WERI-Rb-1 (cell line): ENCODE results near the gene PRKCA.

Experiments
- DNase-seq: peaks from one replicate; pipeline ENCODE4 v3.0.0-alpha.2; 2020
- H3K27ac ChIP-seq: fragments of 250-450 bp; sonication (Bioruptor Pico); 2 replicates; pipeline ENCODE4 v1.5.1; 2020; ENCODE audit warnings: mild to moderate bottlenecking, moderate library complexity
- H3K27me3 ChIP-seq: fragments of 250-450 bp; sonication (Bioruptor Pico); 2 replicates; pipeline ENCODE4 v1.5.1; 2021; ENCODE audit warnings: mild to moderate bottlenecking, low read depth, moderate library complexity; ENCODE audit not compliant: insufficient read depth, severe bottlenecking
- H3K36me3 ChIP-seq: fragments of 250-450 bp; sonication (Bioruptor Pico); 2 replicates; pipeline ENCODE4 v1.5.1; 2020; ENCODE audit warnings: mild to moderate bottlenecking, moderate library complexity
- H3K4me3 ChIP-seq: 2 replicates; pipeline ENCODE4 v1.5.1; 2011; ENCODE audit warnings: low read depth, mild to moderate bottlenecking, control low read depth, low read length
- H3K9me3 ChIP-seq: fragments of 250-450 bp; sonication (Bioruptor Pico); 2 replicates; pipeline ENCODE4 v1.5.1; 2021; ENCODE audit warnings: mild to moderate bottlenecking, moderate library complexity; ENCODE audit not compliant: severe bottlenecking
- CTCF ChIP-seq: IDR thresholded peaks from 2 replicates; pipeline ENCODE4 v1.5.1; 2011; ENCODE audit warnings: low read depth, mild to moderate bottlenecking, control low read depth, inconsistent platforms, low read length

PRKCA gene

DNA sequence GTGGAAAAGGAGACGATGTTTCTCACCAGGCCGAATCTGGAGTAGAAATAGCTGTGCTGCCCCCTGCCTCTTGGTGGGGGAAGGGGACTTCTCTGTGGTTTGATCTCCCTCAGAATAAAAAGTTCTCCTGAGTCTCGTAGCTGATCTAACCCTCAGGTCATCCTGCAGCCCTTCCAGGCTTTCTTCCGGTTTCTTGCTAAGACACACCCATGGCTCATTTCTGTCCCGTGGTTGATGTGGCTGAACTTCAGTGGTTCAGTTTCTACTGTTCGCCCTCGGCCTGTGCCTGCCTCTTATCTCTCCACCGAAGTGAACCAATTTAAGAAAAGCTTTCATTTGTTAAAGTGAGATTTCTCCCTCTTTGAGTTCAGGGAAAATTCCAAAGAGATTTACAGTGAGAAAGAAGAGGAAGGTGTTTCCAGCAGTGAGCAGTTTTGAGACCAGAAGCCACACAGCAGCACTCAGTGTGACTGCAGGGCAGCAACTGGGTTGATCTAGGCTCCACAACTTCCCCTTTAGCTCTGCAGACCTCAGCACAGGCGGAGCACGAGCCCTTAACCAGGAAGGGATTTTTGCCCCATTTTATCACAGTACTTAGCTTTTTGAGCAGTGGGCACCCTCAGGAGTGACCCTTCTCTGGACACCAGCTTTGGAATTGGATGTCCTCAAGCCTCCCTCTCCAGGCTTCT lies 497.6 kb downstream of the PRKCA start:
- Histone ChIP-seq H3K4me3 (no peak overlapping the region), H3K9me3 (peaks cover 3% of the 10 kb centered on the region), H3K27me3 (no peaks in the 10 kb centered on the region), H3K36me3 (no peaks in the 10 kb centered on the region; the same call in 1 of the 2 replicates), H3K27ac (no peak overlapping the region)
- no peak for TF ChIP-seq CTCF
- no peak for DNase-seq

DNA sequence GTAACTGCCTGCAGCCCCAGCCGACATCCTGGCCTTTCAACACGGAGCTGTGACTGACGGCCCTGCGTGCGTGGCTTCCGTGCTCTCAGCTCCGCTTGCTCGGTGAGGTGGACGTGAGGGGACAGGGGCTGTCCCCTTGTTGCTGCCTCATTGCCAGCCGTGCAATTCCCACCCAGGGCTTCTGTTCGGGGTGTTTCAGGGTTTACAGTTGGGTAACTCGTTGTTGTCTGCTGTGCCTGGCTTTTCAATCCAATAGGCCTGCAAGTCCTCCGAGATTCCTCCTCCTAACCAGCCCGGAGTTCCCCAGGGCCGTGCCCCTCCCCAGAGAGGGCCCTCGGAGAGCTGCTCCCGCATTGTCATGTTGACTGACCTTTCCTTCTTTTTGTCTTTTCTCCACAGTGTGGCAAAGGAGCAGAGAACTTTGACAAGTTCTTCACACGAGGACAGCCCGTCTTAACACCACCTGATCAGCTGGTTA lies 501.1 kb downstream of the PRKCA start:
- Histone ChIP-seq H3K4me3 (no peak overlapping the region), H3K27me3 (no peaks in the 10 kb centered on the region), H3K36me3 (no peaks in the 10 kb centered on the region), H3K9me3 (no peaks in the 10 kb centered on the region), H3K27ac (no peak overlapping the region)
- TF ChIP-seq CTCF: no peak
- no peak for DNase-seq

DNA sequence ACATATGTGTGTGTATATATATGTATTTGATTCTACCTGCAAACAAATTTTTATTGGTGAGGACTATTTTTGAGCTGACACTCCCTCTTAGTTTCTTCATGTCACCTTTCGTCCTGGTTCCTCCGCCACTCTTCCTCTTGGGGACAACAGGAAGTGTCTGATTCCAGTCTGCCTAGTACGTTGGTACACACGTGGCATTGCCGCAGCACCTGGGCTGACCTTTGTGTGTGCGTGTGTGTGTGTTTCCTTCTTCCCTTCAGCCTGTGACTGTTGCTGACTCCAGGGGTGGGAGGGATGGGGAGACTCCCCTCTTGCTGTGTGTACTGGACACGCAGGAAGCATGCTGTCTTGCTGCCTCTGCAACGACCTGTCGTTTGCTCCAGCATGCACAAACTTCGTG lies 503.2 kb downstream of the PRKCA start:
- DNase-seq: no peak

DNA sequence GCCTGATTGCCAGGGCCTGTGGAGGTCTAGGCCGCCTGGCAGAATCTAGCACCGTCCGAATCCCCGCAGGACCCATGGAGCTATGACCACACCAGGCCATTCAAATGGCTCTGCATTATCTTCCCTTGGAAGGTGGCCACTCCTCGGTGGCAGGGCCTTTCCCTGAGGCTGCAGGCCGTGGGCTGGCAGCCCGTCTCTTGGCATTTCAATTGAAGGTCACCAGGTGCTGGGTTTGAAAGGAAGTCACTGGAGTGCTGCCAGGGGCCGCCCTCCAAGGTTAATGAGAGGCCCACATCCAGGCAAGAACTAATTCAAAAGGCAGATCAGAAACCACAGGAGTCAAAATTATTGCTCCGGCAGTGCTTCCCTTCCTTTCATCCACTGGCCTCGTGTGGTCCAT lies 504.8 kb downstream of the PRKCA start:
- Histone ChIP-seq H3K36me3 (no peaks in the 10 kb centered on the region), H3K27ac (no peak overlapping the region), H3K27me3 (no peaks in the 10 kb centered on the region), H3K4me3 (no peak overlapping the region), H3K9me3 (no peaks in the 10 kb centered on the region)
- no peak for DNase-seq
- TF ChIP-seq CTCF: no peak

More for the DNA sequence above, 503.2 kb downstream of the PRKCA start:
- Histone ChIP-seq H3K27ac (no peak overlapping the region), H3K36me3 (no peaks in the 10 kb centered on the region), H3K9me3 (no peaks in the 10 kb centered on the region), H3K27me3 (no peaks in the 10 kb centered on the region), H3K4me3 (no peak overlapping the region)
- no peak for TF ChIP-seq CTCF

GRCh38 chr17:66809408-66809807 lies 507.0 kb downstream of the PRKCA start:
- no peak for TF ChIP-seq CTCF
- Histone ChIP-seq H3K36me3 (no peaks in the 10 kb centered on the region), H3K9me3 (no peaks in the 10 kb centered on the region), H3K27me3 (no peaks in the 10 kb centered on the region), H3K4me3 (no peak overlapping the region), H3K27ac (no peak overlapping the region)
- DNase-seq: no peak
